ENCODE data around the gene ICAM2.

- no peak for TF ChIP-seq EP300 (IDR thresholded peaks at IDR 0.05; ENCODE audit: low read depth)
- TF ChIP-seq CTCF (IDR thresholded peaks at IDR 0.05), result no peak
Measured at GRCh38 chr17:64057701-64058263, 37.3 kb upstream of the ICAM2 start.
